HG03521 (cell line): ENCODE results near the gene GAREM2.
"Not testable (repeated sequence)": the region's sequence is repeated elsewhere in the genome, so short reads cannot be mapped to it uniquely, and the experiment has no call there.

ENCODE experiments used
- ATAC-seq: cut with Tn5 transposase; IDR thresholded peaks from one replicate; pipeline ENCODE4 v1.9.1; 2021; ENCODE audit warnings: mild to moderate bottlenecking, moderate library complexity; ENCODE audit not compliant: unreplicated experiment

The GAREM2 gene

DNA sequence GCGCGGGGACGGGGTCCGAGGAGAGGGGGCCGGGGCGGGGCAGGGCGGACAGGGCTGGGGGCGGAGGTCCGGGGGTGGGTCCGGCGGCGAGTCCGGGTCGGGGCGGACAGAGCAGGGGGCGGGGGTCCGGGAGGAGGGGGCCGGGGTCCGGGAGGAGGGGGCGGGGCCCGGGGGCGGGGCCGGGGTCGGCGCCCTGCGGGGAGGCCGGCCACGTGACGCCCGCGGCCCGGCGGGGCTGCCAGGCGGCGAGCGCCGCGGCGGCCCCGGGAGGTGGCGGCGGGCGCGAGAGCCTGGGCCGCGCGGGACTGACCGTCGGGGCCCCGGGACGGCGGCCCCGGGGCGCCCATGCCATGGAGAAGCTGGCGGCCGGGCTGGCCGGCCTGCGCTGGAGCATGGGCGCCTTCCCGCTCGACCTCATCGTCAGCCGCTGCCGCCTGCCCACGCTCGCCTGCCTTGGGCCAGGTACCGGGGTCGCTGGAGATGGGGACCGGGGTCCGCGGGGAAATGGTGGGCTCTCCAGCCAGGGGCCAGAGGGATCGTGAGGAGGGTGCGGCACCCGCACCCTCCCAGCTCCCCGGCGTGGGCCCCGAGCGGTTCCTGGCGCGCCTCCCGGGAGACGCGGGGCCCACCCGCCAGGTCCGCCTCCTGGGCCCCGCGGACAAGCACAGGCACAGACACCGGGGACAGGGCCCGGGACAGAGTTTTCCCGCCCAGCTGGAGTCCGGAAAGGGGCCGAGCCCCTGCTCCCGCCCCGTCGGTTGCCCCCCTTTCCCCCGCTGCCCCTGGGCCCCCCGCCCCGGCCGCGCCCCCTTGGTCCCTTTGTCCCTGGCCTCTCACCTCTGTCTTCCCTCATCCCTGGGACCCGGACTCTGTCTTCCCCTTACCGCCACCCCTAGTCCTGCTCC lies at the start of gene GAREM2:
Gene GAREM2 (plus strand): TSS at position 218 of the 905 bp plus-strand sequence. CDS start 133 bp downstream, at position 351.
- no peak for ATAC-seq

GRCh38 chr2:26123426-26123825 lies 49.5 kb upstream of the GAREM2 start:
- ATAC-seq, result no peak

- no peak for ATAC-seq
Measured at GRCh38 chr2:26126074-26126473, 46.8 kb upstream of the GAREM2 start.

DNA sequence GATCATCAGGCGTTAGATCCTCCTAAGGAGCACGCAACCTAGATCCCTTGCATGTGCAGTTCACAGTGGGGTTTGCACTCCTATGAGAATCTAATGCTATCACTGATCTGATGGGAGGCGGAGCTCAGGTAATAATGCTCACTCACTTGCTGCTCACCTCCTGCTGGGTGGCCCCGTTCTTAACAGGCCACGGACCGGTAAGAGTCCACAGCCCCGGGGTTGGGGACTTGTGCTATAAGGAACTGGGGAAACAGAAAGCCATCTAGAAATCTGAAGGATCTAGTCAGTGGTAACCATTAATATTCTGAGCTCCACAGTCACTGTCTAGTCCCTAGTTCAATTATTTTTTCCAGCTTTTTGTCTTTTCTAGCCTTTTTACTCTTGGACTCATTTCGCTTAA lies 44.7 kb upstream of the GAREM2 start:
- no peak for ATAC-seq

- no peak for ATAC-seq
Measured at GRCh38 chr2:26130763-26131162, 42.1 kb upstream of the GAREM2 start.

- ATAC-seq, result no peak
Measured at GRCh38 chr2:26136451-26136850, 36.4 kb upstream of the GAREM2 start.

DNA sequence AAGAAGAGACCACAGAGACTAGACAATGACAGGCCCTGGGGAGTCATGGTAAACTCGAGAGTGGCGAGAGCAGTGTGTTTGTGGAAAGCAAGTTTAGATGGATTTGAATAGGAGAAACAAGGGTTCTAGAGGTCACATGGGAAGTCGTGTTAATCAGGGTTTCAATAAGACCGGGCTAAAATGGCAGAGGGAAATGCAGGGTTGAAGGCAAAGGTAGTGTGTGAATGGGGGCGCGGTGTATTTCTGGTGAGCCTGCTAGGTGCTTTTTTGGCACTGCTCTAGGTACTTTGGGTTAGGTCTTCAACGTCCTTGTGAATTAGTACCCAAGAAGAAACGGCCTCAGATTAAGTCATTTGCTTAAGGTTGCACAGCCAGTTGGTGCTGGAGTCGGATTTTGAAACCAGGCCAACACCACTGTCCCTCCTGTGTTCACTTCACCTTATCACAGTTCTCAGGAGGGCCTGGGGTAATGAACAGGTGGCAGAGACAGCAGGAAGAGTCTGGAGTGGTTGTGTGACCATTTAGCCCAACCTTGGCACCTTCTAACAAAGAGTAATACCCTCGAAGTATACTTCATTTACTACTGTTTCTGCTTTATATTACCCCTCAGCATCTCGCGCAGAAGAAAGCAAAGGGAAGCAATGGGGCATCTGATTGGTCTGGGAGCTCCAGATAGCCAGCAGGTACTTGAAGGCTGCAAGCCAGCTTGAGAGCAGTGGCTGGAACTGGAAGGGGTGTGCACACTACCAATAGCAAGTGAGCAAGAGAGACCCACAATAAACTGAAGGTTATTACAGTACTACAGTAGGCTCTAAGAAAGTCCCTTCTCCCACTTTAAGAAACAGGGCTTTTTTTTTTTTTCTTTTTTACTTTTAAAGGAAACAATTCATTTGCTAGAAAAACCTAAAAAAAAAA lies 33.4 kb upstream of the GAREM2 start:
- no peak for ATAC-seq

GRCh38 chr2:26141145-26141769 lies 31.6 kb upstream of the GAREM2 start:
- ATAC-seq, result no peak

DNA sequence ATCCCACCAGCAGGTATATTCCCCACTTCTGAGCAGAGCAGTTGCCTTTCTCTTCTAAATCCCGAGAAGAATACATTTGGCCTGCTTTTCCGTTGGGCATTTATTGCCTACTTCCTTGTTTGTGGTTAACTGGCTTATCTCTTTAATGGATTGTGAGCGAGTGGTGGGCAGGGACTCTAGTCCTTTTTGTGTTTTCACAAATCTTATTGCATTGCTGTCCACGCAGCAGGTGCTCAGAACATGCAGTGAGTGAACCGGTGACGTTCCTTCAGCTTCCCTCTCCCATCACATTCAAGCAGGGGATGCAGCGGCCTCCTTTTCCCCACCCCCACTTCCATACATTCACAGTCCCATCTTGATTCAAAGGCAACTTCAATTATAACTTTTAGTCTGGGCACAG lies 28.9 kb upstream of the GAREM2 start:
- ATAC-seq, result no peak

DNA sequence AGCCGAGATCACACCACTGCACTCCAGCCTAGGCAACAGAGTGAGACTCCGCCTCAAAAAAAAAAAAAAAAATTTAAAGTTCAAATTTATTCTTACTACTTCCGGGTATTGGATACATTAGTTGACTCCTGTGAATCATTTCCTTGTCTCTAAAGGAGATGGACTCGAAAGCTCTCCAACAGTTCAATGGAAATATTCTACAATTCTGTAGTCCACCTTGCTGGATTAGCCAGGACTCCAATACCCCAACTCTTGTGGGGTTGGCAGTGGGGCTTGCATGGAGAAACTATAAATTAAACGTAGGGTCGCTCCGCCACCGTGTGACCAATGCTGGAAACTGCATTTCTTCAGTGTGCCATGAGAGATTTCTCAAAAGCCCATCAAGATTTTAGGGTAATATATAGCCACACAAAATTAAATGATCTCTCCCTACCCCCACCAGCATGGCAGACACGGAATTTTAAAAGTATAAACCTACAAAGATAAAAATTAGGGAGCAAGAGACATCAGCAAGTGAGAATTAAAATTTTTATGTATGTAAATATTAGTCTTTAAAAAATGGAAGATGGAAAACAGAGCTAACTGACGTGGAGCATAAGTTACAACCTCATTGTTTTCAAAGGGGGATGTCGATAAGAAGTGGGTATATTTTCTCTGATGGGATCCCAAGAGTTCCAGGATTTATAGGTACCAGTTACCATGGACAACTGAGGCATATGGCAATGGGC lies 27.8 kb upstream of the GAREM2 start:
- ATAC-seq, result no peak

- no peak for ATAC-seq
Measured at GRCh38 chr2:26148501-26148900, 24.4 kb upstream of the GAREM2 start.

GRCh38 chr2:26150243-26150642 lies 22.6 kb upstream of the GAREM2 start:
- no peak for ATAC-seq

- ATAC-seq, result no peak
Measured at GRCh38 chr2:26157580-26157979, 15.3 kb upstream of the GAREM2 start.

DNA sequence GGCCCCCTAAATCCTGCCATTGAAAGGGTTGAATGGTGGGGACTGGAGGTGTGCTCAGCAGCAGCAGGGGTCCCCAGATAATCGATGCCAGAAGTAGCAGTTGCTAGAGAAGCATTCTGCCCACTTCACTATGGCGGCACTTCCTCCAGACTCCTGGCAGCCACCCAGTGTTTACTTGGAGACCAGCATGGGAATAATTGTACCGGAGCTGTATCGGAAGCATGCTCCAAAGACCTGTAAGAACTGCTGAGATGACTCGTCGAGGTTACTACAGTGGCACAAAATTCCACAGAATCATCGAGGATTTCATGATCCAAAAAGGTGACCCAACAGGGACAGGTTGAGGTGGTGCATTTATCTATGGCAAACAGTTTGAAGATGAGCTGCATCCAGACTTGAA lies 11.0 kb upstream of the GAREM2 start:
- ATAC-seq, result no peak

- ATAC-seq, result no peak
Measured at GRCh38 chr2:26162963-26163362, 9.9 kb upstream of the GAREM2 start.

GRCh38 chr2:26164231-26164630 lies 8.7 kb upstream of the GAREM2 start:
- no peak for ATAC-seq

DNA sequence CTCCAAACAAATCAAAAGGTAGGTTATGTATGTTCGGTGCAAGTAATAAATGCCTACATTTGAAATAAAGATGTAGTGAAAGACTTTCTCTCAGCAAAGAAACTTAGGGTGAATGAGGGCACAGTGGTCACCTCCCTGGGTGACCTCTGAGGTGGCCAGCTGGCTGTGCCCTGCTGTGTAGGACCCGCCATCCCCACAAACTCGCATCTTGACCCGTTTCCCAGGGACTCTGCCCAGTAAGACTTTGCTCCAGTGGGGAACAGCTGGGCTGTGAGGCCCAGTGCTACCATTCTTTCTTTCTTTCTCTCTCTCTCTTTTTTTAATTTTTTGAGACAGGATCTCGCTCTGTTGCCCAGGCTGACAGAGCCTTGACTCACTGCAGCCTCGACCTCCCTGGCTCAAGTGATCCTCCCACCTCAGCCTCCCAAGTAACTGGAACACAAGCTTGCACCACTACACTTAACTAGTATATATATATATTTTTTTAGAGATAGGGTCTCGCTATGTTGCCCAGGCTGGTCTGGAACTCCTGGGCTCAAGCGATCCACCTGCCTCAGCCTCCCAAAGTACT lies 8.2 kb upstream of the GAREM2 start:
- ATAC-seq, result no peak

GRCh38 chr2:26165403-26165802 lies 7.5 kb upstream of the GAREM2 start:
- ATAC-seq, result no peak

DNA sequence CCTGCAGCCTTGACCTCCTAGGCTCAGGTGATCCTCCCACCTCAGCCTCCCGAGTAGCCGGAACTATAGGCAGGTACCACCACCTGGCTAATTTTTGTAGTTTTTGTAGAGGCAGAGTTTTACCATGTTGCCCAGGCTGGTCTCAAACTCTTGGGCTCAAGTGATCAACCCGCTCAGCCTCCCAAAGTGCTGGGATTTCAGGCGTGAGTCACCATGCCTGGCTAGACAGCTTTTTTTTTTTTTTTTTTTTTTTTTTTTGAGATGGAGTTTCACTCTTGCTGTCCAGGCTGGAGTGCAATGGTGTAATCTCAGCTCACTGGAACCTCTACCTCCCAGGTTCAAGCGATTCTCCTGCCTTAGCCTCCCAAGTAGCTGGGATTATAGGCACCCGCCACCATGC lies 6.3 kb upstream of the GAREM2 start:
- not testable (repeated sequence) for ATAC-seq

DNA sequence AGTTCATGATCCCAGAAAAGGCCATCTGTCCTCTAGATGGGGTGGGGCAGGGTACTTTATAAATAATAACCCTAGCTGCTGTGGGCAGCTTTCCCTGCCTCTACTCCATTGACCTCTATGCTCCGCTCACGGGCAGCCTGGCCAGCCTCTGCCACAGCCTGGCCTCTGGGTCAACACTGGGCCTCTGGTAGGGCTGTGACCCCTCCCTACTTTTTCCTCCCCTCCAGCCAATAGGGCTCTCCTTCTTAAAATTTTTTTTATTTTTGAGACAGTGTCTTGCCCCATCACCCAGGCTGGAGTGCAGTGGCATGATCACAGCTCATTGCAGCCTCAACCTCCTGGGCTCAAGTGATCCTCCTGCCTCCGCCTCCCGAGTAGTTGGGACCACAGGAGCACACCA lies 4.1 kb upstream of the GAREM2 start:
- no peak for ATAC-seq
